HepG2 (cell line): ENCODE results near the gene DLG4. TPM values are rescaled to one million over a fixed set of nuclear protein-coding genes. Genes with fewer than 3 reads are reported as not detected.
A peak's percentile ranks its signal among the peaks of the same experiment; 100 is the strongest.

Experiments used
- ATAC-seq: fragments of 200-7000 bp; cut with Tn5 transposase; 3 replicates; pipeline ENCODE4 v1.9.1; 2020; ENCODE audit warnings: mild to moderate bottlenecking, moderate library complexity
- BruUV-seq: library from RNA; stranded (reverse); fragments of 400-500 nt; replicated peaks from 2 replicates; lab custom pipeline; 2021; lab: Mats Ljungman, UMichigan
- CTCF ChIA-PET: fragments of 300-600 bp; formaldehyde crosslinking; extraction: SDS; loops from one replicate; lab custom pipeline; 2021; ENCODE audit warnings: low total read pairs, inconsistent platforms, low intra/inter-chr PET ratio; lab: Yijun Ruan, JAX
- POLR2A ChIA-PET: fragments of 350-600 bp; sonication (Branson Sonifier 250); formaldehyde crosslinking; loops from one replicate; lab custom pipeline; 2020; ENCODE audit warnings: antibody characterized with exemption, inconsistent platforms; lab: Yijun Ruan, JAX
- DNase-seq: peaks from one replicate; pipeline ENCODE4 v3.0.0-alpha.2; 2015; ENCODE audit warnings: low spot score
- FAIRE-seq: peaks from 3 replicates; lab custom pipeline; 2011; peaks lifted over from hg19 to GRCh38; lab: Jason Lieb, UNC
- H2AFZ ChIP-seq: one replicate; pipeline ENCODE4 v1.6.1; 2011; ENCODE audit warnings: low read length, inconsistent platforms
- H3K27ac ChIP-seq: fragments of 300-600 bp; 3 replicates; pipeline ENCODE4 v1.8.0; 2011; ENCODE audit warnings: mixed run types, mild to moderate bottlenecking, mixed read lengths, low read length, inconsistent platforms; ENCODE audit not compliant: insufficient read depth; ENCODE audit errors: extremely low read length
- H3K27me3 ChIP-seq, 2 experiments: fragments of 200-600 bp in 1 of 2; 2 replicates in 1 of 2; 3 replicates in 1 of 2; pipeline versions ENCODE4 v1.6.0 to v1.8.0; 2011; ENCODE audit warnings: low read length in 2 of 2, mild to moderate bottlenecking in 2 of 2, moderate library complexity in 2 of 2, inconsistent platforms in 1 of 2; ENCODE audit not compliant: insufficient read depth in 2 of 2, control insufficient read depth in 1 of 2
- H3K36me3 ChIP-seq, 2 experiments: fragments of 200-600 bp in 1 of 2; replicated peaks in 1 of 2; 2 replicates in 1 of 2; 3 replicates in 1 of 2; pipeline versions ENCODE4 v1.5.1 to v1.8.0; 2011; ENCODE audit warnings: low read length in 2 of 2, inconsistent platforms in 1 of 2; ENCODE audit not compliant: insufficient read depth in 2 of 2, control insufficient read depth in 1 of 2
- H3K4me1 ChIP-seq: 2 replicates; pipeline ENCODE4 v1.5.1; 2012; ENCODE audit warnings: low read length, inconsistent platforms; ENCODE audit not compliant: insufficient read depth
- H3K4me2 ChIP-seq: 2 replicates; pipeline ENCODE4 v1.6.0; 2011; ENCODE audit warnings: low read depth, low read length, inconsistent platforms
- H3K4me3 ChIP-seq, 3 experiments: fragments of 200-600 bp in 1 of 3; sonication (generic), shearing (Covaris generic) in 1 of 3; replicated peaks in 1 of 3; 2 replicates each; pipeline ENCODE4 v1.5.1; 2011 to 2016; ENCODE audit warnings: low read length in 3 of 3, inconsistent platforms in 2 of 3, low read depth in 2 of 3, mild to moderate bottlenecking in 2 of 3, control low read depth in 1 of 3, mixed read lengths in 1 of 3; ENCODE audit not compliant: insufficient read depth in 1 of 3
- H3K79me2 ChIP-seq: one replicate; pipeline ENCODE4 v1.6.1; 2011; ENCODE audit warnings: low read length, inconsistent platforms; ENCODE audit not compliant: insufficient read depth
- H3K9ac ChIP-seq: 2 replicates; pipeline ENCODE4 v1.6.0; 2011; ENCODE audit warnings: mild to moderate bottlenecking, low read depth, low read length, inconsistent platforms; ENCODE audit not compliant: insufficient read depth
- H3K9me3 ChIP-seq: 2 replicates; pipeline ENCODE4 v1.5.1; 2012; ENCODE audit warnings: mild to moderate bottlenecking, low read length
- H4K20me1 ChIP-seq: 2 replicates; pipeline ENCODE4 v1.6.0; 2011; ENCODE audit warnings: inconsistent platforms, mild to moderate bottlenecking, low read length, moderate library complexity; ENCODE audit not compliant: insufficient read depth
- CREB1 ChIP-seq, 2 experiments: fragments of 450-650 bp in 1 of 2; IDR thresholded peaks; 2 replicates each; pipeline ENCODE4 v1.6.1; 2016 to 2017; ENCODE audit warnings: control low read depth in 1 of 2, mild to moderate bottlenecking in 1 of 2, missing compliant biosample characterization in 1 of 2, missing genetic modification characterization in 1 of 2
- ISL2 ChIP-seq: sonication (generic); formaldehyde crosslinking; IDR thresholded peaks from 2 replicates; pipeline ENCODE4 v1.5.0; 2020; ENCODE audit warnings: missing genetic modification reagents
- NR2F6 ChIP-seq, 2 experiments: IDR thresholded peaks; 2 replicates each; pipeline ENCODE4 v1.6.1; 2016; ENCODE audit warnings: antibody characterized with exemption in 1 of 2, mild to moderate bottlenecking in 1 of 2
- ZFP36 ChIP-seq: fragments of 150-350 bp; IDR thresholded peaks from 2 replicates; pipeline ENCODE4 v1.6.1; 2018; ENCODE audit warnings: borderline replicate concordance, low read length, low read depth; ENCODE audit not compliant: partially characterized antibody
- ZNF33A ChIP-seq: sonication (generic); formaldehyde crosslinking; IDR thresholded peaks from 2 replicates; pipeline ENCODE4 v1.5.1; 2020; ENCODE audit warnings: missing genetic modification reagents, mild to moderate bottlenecking, moderate library complexity, borderline replicate concordance
- ZNF773 ChIP-seq: sonication (generic); formaldehyde crosslinking; IDR thresholded peaks from 2 replicates; pipeline ENCODE4 v1.4.0; 2020; ENCODE audit warnings: missing genetic modification reagents, borderline replicate concordance
- WGBS: methylation state at CpG from one replicate; pipeline ENCODE4 v1.1.6; 2017; ENCODE audit warnings: low lambda C conversion rate; 5-methylcytosine and 5-hydroxymethylcytosine counted together
- in situ Hi-C: cut with HindIII; loops from 2 replicates; pipeline ENCODE4 v1.10.0; 2017; ENCODE audit warnings: low pct_unique_long_range_greater_than_20kb; ENCODE audit not compliant: extremely low pct_ligation_motif_present
- intact Hi-C: fragments of 100-400 bp; cut with micrococcal nuclease; formaldehyde crosslinking; loops from one replicate; pipeline ENCODE4 v1.10.0; 2022; ENCODE audit not compliant: unreplicated experiment
- polyA plus RNA-seq, 8 experiments: library from polyadenylated mRNA; depleted of rRNA in 3 of 8; stranded (reverse) in 7 of 8; unstranded in 1 of 8; fragments of >200 nt; fragmentation: Illumina TruSeq in 4 of 8; extraction: Trizol in 4 of 8; gene quantifications; 2 replicates each; pipeline versions ENCODE4 v1.2.1 to v1.2.3, GENCODE V29; 2011 to 2016; ENCODE audit warnings: low read depth in 4 of 8, missing spikeins in 1 of 8, mixed read lengths in 1 of 8; ENCODE audit not compliant: insufficient read depth in 1 of 8
- total RNA-seq, 5 experiments: library from RNA; depleted of rRNA; stranded (reverse); fragments of >200 nt; fragmentation: Illumina TruSeq; extraction: Trizol; gene quantifications; 2 replicates each; pipeline ENCODE4 v1.2.3, GENCODE V29; 2016; ENCODE audit warnings: low read depth in 1 of 5
- TF ChIP-seq, protein P1 (sequence below): sonication (generic); formaldehyde crosslinking; IDR thresholded peaks from 2 replicates; pipeline ENCODE4 v1.8.1; 2023; ENCODE audit warnings: missing genetic modification reagents, mild to moderate bottlenecking, borderline replicate concordance
- TF ChIP-seq, protein P2 (sequence below): IDR thresholded peaks from 2 replicates; pipeline ENCODE4 v1.6.1; 2016; ENCODE audit warnings: missing compliant biosample characterization, missing genetic modification reagents, borderline replicate concordance
- TF ChIP-seq, protein P3 (sequence below): sonication (generic); formaldehyde crosslinking; IDR thresholded peaks from 2 replicates; pipeline ENCODE4 v1.5.1; 2020; ENCODE audit warnings: mild to moderate bottlenecking, missing genetic modification reagents, moderate library complexity

DLG4 gene
- total and polyA plus RNA-seq, 2 of the 13 experiments (the other 11 are each of a cell fraction or from before 2014, with no cell fraction given): 0.71 to 4.3 TPM

DNA sequence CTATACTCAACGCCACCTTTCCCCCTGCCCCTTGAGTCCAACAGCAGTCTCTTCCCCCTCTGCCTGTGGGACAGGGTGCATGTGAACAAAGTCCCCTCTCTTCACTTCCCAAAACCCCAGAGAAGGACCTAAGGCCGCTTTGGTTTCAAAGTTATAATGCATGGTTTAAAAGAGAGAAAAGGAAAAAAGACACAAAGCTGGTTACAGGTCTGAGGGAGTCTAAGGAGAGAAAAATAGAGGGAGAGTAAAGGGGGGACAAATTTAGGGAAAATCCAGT is 23.8 kb upstream of the DLG4 start:
- Histone ChIP-seq H2AFZ (no peak overlapping the region), H3K27me3 (no peaks in the 10 kb centered on the region; a peak in 1 of 5 replicates)

More for the DNA sequence above, 23.8 kb upstream of the DLG4 start:
- Histone ChIP-seq H3K36me3 (peaks cover 5 to 27% of the 10 kb centered on the region in 2 experiments; a peak in 4 of 5 replicates), H4K20me1 (no peaks in the 10 kb centered on the region), H3K4me1 (peaks cover 24% of the 10 kb centered on the region), H3K9me3 (no peaks in the 10 kb centered on the region), H3K4me3 (peak overlapping the region in 1 of 3 experiments; percentile 85; a peak in 1 of 6 replicates), H3K4me2 (peak overlapping the region; percentile 97), H3K9ac (peak overlapping the region; percentile 92), H3K27ac (peak overlapping the region; percentile 86), H3K79me2 (peaks cover 41% of the 10 kb centered on the region)
- intact Hi-C loops: loop anchor here (5.0 kb wide), 1 partner anchor 39 kb away; the partner anchor contains the start of gene SLC2A4
- in situ Hi-C loops: no loop called here
- WGBS: 90% methylated on average over 2 of the region's 2 CpGs
- FAIRE-seq: no peak
- no peak for ATAC-seq
- no TSS peak for BruUV-seq
- DNase-seq: no peak
- TF ChIP-seq, protein P1, sequence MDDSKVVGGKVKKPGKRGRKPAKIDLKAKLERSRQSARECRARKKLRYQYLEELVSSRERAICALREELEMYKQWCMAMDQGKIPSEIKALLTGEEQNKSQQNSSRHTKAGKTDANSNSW (CRISPR knock-in tag): no peak
- TF ChIP-seq ZFP36: no peak
- TF ChIP-seq, protein P2, sequence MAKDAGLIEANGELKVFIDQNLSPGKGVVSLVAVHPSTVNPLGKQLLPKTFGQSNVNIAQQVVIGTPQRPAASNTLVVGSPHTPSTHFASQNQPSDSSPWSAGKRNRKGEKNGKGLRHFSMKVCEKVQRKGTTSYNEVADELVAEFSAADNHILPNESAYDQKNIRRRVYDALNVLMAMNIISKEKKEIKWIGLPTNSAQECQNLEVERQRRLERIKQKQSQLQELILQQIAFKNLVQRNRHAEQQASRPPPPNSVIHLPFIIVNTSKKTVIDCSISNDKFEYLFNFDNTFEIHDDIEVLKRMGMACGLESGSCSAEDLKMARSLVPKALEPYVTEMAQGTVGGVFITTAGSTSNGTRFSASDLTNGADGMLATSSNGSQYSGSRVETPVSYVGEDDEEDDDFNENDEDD (CRISPR knock-in tag): no peak
- TF ChIP-seq, protein P3, sequence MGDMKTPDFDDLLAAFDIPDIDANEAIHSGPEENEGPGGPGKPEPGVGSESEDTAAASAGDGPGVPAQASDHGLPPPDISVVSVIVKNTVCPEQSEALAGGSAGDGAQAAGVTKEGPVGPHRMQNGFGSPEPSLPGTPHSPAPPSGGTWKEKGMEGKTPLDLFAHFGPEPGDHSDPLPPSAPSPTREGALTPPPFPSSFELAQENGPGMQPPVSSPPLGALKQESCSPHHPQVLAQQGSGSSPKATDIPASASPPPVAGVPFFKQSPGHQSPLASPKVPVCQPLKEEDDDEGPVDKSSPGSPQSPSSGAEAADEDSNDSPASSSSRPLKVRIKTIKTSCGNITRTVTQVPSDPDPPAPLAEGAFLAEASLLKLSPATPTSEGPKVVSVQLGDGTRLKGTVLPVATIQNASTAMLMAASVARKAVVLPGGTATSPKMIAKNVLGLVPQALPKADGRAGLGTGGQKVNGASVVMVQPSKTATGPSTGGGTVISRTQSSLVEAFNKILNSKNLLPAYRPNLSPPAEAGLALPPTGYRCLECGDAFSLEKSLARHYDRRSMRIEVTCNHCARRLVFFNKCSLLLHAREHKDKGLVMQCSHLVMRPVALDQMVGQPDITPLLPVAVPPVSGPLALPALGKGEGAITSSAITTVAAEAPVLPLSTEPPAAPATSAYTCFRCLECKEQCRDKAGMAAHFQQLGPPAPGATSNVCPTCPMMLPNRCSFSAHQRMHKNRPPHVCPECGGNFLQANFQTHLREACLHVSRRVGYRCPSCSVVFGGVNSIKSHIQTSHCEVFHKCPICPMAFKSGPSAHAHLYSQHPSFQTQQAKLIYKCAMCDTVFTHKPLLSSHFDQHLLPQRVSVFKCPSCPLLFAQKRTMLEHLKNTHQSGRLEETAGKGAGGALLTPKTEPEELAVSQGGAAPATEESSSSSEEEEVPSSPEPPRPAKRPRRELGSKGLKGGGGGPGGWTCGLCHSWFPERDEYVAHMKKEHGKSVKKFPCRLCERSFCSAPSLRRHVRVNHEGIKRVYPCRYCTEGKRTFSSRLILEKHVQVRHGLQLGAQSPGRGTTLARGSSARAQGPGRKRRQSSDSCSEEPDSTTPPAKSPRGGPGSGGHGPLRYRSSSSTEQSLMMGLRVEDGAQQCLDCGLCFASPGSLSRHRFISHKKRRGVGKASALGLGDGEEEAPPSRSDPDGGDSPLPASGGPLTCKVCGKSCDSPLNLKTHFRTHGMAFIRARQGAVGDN: no peak
- TF ChIP-seq ZNF33A: no peak
- TF ChIP-seq CREB1 (IDR thresholded peaks at IDR 0.05): no peak
- TF ChIP-seq CREB1 (CRISPR knock-in tag; IDR thresholded peaks at IDR 0.05): 0 out of 2 replicates have a peak, but pooled peaks have one; percentile 1
- TF ChIP-seq ZNF773 (CRISPR knock-in tag): no peak
- no peak for TF ChIP-seq ISL2 (CRISPR knock-in tag)
- no peak for TF ChIP-seq NR2F6 (IDR thresholded peaks at IDR 0.05)
- TF ChIP-seq NR2F6 (CRISPR knock-in tag; IDR thresholded peaks at IDR 0.05): no peak
- ChIA-PET CTCF (interaction anchor here (1.6 kb wide), 1 partner anchor 53 kb away, joined by 11 read pairs; no protein-coding TSS in a partner anchor), POLR2A (interaction anchor here (1.1 to 4.3 kb wide), 12 partner anchors 8 to 197 kb away, joined by 3 to 35 read pairs (median 9); partner anchors contain the start of genes ACADVL, ASGR1, ASGR2 and CTDNEP1)
